GM18498 (cell line): ENCODE data around the gene ZC2HC1C.
"Not testable (repeated sequence)": the region's sequence is repeated elsewhere in the genome, so short reads cannot be mapped to it uniquely, and the experiment has no call there.

ENCODE experiments used
- ATAC-seq: cut with Tn5 transposase; IDR thresholded peaks from one replicate; pipeline ENCODE4 v1.9.1; 2021; ENCODE audit warnings: mild to moderate bottlenecking, moderate library complexity; ENCODE audit not compliant: unreplicated experiment

ZC2HC1C gene

DNA sequence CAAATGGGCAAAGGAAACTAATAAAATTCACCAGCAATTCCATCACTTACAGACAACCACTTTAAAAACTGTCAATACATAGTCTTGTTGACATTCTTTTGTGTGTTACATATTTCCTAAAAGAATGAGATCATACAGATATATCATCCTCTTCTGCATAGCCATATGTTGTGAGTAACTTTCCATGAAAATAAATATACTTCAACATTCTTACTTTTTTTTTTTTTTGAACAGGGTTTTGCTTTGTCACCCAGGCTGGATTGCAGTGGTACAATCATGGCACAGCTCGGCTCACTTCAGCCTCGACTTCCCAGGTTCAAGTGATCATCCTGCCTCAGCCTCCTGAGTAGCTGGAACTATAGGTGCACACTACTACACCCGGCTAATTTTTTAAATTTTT lies 20.9 kb downstream of the ZC2HC1C start:
- no peak for ATAC-seq

DNA sequence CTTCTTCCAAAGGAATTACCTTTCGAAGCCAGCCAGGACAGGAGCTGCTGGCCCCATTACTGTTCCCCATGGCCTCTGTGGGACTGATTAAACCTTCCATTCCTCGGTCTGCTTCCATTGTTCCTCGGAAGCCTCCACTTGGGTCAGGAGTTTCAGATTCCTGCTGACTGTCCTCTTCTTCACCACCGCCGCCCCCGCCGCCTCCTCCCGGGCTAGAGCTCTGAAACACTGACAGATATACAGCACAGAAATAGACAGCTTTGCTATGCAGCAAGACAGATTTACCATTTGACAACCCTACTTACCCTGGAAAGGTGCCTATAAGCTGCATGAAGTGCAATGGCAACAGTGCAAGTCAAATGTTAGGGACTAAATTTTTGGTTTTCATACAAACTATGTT lies 21.8 kb downstream of the ZC2HC1C start:
- no peak for ATAC-seq

DNA sequence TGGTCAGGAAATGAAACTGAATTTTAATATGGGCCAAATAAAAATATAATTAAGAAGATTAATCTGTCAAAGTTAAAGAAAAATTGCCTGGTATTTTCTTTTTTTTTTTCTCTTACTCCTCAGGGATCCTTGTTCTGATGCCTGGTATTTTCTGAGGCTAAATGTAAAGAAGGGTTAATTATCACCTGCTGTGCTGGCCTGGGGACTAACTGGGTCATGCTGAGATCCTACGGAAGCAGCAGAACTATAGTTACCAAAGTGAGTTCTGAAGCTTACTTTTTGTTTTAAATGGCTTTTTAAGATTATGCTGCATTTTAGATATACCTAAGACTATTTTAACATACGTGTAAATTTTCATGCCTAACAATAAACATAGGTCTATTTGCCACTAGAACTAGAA lies 23.3 kb downstream of the ZC2HC1C start:
- no peak for ATAC-seq

DNA sequence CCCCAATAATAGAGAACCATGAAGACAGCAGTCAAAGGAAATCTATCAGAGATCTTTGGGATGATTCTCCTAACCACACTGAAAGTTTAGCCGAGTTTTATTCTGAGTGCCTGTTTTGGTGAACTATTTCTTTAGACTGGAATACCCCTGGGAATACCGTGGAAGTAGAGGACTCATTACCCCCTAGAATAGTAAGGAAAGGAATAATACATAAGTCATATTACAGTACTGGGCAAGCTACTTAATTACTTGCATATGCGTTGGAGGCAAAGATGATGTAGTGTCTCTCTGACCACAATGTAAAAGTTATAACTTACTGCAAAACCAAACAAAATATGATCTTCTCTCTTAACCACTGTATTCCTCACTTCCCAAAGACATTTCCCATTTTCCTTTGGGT lies 25.5 kb downstream of the ZC2HC1C start:
- ATAC-seq, result no peak

DNA sequence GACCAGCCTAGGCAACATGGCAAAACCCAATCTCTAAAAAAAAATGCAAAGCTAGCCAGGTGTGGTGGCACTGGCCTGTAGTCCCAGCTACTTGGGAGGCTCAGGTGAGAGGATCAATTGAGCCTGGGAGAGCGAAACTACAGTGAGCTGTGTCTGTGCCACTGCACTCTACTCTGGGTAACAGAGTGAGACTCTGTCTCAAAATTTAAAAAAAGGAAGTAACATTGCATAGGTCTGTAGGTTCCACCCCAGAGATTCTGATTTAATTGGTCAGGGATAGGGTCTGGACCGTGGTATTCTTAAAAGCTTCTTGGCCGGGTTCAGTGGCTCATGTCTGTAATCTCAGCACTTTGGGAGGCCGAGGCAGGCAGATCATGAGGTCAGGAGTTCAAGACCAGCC lies 26.2 kb downstream of the ZC2HC1C start:
- ATAC-seq, result no peak

DNA sequence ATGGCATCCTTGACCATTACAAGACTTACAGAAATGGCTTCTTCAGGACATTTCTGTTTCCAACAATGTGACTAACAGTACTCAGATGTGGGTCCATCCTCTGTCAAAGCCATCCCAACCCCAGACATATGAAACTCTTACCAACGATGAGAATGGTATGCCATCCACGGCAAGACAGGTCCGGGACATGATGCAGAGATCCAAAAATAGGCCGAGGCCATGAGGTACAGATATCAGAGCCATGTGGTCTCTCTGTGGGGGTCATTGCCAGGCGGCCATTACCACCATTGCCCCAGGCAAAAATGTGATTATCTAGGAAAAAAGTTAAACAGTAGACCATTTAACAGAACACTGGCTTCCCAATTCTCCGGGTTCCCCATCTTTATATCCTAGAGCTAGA lies 27.5 kb downstream of the ZC2HC1C start:
- ATAC-seq, result no peak

DNA sequence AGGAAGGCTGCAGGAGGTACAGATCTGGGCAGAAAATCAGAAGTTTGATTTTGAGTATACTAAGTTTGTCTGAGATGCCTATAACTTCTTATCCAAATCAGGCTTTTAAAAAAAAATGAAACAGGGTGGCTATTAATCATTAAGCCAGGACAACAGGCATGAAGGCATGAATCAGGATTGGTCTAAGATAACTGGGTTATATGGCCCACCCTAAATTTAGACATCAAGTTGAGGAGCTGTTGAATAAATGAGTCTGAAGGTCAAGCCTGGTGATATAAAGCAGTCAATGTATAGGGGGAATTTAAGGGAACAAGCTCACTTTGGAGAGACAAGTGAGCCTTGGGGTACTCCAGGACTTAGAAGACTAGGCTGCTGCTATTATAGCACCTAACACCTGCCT lies 28.8 kb downstream of the ZC2HC1C start:
- no peak for ATAC-seq

DNA sequence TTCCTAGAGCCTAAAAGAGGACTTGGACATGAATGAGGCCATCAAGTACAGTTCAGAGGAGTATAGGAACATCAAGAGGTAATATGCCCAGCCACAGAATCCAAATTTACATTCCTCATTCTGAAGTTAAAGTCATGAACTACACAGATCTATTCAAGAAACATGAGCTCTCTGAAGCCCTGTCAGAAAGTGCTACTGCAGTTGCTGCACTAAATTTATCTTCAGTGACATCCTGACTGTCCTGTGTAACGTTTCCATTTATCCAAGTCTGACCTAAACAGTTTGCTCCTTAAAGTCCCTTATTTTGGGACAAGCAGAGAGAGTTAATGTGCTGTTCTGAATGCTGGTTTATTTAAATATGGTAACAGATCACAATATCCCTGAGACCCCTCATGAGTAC lies 29.2 kb downstream of the ZC2HC1C start:
- no peak for ATAC-seq

DNA sequence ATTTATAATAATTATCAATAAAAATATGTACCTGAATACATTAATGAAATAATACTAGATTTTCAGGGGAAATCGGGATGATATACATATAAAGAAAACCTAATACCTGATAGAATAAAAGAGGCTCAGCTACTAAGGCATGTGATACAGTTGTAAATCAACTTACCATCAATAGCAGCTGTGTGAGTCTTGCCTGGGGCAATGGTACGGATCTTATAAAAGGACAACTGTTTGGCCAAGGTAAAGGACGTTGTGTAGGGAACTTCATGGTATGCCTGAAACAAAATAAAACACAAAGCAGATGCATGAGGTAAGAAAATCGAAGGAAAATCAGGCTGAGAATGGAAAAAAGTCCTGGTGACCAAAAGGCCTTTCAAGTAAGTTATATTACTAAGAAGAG lies 32.0 kb downstream of the ZC2HC1C start:
- no peak for ATAC-seq

DNA sequence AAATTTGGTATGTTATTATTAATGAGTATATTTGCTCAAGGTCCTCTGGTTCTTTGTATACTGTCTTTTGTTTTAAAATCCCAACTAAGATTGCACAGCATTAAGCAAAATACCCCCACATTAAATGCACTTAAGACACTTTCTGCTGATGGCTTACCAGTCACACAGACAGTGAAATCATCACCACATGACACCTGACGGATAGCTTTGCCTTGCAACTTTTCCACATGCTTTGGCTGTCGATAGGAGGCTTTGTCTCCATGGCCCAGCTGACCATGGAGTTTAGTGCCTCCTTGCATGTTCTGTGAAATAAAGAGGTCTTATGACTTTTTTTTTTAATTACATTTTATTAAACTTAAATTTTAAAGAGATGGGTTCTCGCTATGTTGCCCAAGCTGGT lies 37.7 kb downstream of the ZC2HC1C start:
- no peak for ATAC-seq

DNA sequence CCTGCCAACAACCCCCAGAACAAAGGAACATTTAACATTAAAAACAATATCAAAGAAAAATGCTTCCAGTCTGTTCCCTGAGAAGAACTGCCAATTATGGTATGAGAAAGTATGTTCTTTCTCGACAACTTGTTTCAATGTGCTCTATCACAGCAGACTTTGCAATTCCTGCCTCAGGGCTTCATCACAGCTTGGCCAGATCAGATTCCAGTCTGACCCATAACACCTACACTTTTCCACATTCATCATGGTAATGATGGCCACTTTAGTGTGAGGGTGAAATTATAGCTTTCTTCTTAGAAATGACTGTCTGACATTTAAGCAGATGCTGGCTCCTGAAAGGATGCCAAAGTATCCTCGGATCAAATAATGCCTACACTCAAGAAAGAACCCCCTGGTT lies 40.4 kb downstream of the ZC2HC1C start:
- ATAC-seq, result no peak

DNA sequence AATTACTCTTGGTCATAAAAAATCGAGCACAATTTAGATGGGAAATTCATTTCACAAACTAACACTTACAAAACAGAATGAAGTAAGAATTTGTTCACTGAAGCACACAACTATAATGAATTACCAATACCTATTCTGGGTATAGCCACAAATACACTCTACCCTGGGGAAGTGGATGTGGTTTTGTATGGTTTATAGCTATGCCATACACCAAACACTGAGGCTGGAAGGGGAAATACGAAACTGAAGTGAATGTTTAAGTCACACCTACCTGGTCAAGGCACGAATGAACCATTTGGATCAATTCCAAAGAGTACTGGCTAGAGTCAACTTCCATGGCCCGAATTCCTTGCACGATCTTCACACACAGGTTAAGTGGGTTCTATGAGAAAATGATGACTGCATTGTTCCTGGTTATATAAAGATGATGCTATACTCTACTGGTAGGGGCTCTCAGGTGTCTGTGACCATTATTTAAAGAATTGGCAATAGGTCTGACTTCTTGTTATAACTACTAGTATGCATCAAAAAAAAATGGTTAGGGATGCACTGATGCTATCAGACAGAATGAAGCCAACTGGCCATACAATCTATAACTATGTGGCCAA lies 44.6 kb downstream of the ZC2HC1C start:
- ATAC-seq, result no peak

DNA sequence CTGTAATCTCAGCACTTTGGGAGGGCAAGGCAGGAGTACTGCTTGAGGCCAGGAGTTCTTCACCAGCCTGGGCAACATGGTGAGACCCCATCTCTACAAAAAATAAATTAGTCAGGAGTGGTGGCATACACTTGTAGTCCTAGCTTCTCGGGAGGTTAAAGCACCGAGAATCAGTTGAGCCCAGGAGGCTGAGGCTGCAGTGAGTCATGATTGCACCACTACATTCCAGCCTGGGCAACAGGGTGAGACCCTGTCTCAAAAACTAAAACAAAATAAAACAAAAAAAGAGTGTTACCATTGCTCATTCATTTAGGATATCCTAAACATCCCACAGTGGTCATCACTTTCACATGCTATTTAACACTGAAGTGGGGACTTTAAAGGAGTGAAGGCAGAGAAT lies 49.6 kb downstream of the ZC2HC1C start:
- ATAC-seq, result no peak

DNA sequence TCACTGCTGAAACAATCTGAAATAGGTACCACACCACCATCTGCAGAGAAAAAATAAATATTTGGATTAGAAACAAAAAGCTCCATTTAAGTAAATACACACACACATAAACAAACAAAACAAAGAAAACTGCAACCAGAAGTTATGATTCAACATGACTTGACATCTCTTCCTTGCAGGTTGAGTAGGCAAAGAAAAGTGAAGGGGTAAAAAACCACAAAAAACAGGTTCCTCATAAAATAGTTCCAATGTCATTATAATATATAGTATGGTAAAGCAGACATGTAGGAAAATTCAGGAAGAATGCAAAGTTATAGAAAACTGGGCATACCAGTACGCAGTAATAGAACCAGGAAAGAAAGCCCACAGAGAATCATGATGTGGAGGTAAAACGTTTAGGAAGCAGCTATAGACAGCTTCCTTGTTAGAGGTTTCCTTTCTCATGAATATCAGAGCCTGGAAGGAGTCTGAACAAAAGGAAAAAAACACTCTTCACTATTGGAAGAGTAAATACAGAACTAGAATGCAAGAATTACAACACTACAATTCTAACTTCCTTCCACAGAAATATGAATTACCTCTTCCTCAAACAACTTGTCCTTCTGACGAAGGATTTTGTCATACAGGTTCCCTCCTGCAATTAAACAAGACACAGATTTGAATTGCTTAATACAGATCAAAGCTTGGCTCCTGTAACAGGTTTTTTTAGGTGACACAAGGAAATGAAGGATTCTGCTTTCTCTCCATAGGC lies 51.3 kb downstream of the ZC2HC1C start:
- ATAC-seq, result no peak

DNA sequence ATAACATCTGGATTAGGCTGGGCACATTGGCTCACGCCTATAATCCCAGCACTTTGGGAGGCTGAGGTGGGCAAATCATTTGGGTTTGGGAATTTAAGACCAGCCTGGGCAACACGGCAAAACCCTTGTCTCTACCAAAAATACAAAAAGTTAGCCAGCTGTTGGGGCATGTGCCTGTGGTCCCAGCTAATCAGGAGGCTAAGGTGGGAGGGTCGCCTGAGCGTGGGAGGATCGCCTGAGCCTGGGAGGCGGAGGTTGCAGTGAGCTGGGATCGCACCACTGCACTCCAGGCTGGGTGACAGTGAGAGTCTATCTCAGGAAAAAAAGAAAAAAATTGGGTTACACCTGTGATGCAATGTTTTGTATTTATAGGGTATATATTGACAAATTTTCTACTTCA lies 52.1 kb downstream of the ZC2HC1C start:
- ATAC-seq, result no peak

DNA sequence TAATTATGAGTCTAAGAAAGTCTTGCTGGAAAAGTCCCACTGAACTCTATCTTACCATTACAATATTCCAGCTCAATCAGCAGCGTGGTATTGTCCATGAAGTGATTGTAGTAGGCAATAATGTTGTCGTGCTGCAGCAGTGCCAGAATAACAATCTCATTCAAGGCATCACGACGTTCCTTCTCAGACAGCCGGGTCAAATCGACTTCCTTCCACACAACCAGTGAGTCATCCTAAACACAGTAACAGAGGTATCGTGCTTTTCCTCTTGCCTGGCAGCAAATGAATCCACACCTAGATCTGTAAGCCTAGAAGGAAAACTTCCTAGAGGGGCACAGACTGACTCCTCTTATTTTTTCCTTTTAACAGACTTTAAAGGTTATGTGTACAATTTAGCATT lies 54.5 kb downstream of the ZC2HC1C start:
- ATAC-seq, result no peak

DNA sequence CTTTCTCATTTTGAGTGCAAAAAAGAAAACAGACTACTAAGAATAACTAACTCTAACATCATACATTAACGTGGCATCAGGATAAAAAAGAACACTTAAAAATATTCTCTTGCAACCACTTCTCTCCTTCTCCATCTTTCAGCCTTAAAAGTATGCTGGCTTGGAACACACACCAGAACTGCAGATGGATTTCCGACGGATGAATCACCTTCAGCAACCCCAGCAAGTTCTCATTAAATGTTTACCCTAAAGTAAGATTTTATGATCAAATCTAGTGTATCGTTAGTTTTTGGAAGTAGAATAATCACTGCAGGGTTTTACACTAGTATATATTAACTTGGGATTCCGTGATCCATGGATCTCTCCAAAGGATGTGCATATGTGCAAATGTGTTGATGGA lies 56.2 kb downstream of the ZC2HC1C start:
- ATAC-seq, result no peak

DNA sequence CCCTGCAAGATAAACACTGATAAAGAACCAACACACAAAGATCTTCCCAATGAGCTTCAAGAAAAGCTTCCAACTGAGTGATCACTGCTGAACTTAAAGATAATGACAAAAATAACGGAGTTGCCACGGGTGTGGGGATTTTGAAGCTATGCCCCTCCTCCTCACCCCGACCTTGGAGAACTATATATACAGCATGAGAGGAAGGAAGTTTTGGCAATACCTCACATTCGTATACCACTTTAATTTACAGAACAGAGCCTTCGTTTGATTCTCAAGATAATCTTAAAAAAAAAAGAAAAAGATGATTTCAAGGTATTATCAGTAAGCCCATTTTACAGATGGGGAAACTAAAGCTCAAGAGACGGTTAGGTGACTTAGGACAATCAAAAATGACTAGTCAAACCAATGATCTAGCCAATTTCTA lies 56.7 kb downstream of the ZC2HC1C start:
- ATAC-seq, result no peak

DNA sequence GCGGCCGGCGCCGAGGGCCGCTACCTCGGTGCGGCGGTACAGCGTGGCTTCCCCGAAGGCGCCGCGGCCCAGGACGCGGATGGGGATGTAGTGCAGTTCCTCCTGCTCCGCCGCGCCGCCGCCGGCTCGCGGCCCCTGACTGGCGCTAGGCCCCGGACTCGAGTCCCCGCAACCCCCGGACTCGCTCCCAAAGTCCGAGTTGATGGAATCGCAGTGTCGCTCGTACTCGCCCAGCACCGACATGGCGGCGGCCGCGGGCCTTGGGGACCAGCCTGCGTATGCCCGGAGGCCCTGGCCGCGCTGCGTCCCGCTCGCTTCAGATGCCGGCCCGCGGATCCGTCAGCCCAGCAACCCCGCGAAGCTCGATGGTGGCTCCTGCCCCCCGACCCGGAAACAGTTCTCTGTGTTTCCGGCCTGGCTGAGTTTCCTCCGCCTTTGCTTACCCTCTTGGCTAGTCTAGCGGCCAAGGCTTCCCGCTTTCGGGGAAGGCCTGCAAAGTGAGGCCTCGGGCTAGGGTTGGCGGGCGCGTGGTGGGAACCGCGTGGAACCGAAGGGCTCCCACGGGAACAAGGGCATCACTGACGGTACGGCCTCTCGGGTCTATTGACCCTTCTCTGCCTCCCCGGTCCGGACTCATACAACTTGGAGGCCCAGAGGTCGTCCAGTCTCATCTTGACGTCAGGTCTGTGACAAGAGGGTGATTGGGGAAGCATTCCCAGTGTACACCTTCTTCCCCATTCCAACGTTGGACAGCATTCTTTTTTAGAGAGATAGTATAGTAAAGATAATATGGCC lies 57.4 kb downstream of the ZC2HC1C start, which contains the start of gene NEK9:
Gene NEK9 (minus strand): TSS at position 370 of the 795 bp plus-strand sequence. CDS start 127 bp downstream, at position 243.
- ATAC-seq, result peak; percentile 88

DNA sequence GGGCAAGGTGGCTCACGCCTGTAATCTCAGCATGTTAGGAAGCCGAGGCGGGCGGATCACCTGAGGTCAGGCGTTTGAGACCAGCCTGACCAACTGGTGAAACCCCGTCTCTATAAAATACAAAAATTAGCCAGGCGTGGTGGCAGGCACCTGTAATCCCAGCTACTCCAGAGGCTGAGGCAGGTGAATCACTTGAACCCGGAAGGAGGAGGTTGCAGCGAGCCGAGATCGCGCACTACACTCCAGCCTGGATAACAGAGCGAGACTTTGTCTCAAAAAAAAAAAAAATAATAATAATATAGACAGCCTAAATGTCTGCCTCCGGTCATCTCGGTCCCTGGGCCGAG lies 58.0 kb downstream of the ZC2HC1C start:
- ATAC-seq, result not testable (repeated sequence)

DNA sequence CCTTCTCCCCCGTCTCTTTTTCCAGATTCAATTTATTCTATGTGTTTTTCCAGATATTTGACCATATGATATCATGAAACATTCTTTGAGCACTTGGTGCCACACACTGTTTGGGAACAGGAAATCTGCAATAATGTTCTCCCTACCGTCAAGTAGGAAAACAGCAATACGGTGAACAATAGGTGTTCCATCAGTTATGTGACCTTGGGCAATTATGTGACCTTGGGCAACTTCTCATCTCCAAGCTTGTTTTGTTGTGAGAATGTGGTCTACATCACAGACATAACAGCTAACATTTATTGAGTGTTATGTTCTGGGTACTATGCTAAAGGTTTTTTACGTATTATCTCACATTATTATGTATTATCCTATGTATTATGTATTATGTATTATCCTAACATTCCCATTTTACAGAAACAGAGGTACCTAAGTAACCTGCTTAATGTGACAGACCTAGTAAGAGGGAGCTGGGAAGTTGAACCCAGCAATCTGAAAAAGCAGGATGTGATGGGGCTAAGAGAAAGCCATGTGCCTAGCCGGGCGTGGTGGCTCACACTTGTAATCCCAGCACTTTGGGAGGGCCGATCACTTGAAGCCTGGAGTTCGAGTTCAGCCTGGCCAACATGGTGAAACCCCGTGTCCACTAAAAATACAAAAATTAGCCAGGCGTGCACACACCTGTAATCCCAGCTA lies 58.6 kb downstream of the ZC2HC1C start:
- ATAC-seq, result no peak
